Neural progenitor cell (in vitro differentiated cells): ENCODE results near the gene CLCNKA.

ENCODE experiments used
- CTCF ChIP-seq: fragments of 200-600 bp; sonication (generic); IDR thresholded peaks from 2 replicates; pipeline ENCODE4 v1.5.1; 2017; ENCODE audit warnings: antibody characterized with exemption, mild to moderate bottlenecking
- EZH2phosphoT487 ChIP-seq: fragments of 200-600 bp; sonication (generic); IDR thresholded peaks from 2 replicates; pipeline ENCODE4 v1.6.1; 2017; ENCODE audit warnings: antibody characterized with exemption

- no peak for TF ChIP-seq CTCF
- TF ChIP-seq EZH2phosphoT487 = no peak
These were observed 5.1 kb downstream of the CLCNKA start for GRCh38 chr1:16026723-16027484.
